H1 (cell line): ENCODE data around the gene PPP1CB. TPM values are rescaled to one million over a fixed set of nuclear protein-coding genes. Genes with fewer than 3 reads are reported as not detected.

ENCODE experiments used
- CREB1 ChIP-seq: IDR thresholded peaks from 2 replicates; pipeline ENCODE4 v1.6.1; 2012; ENCODE audit warnings: inconsistent platforms
- GTF2F1 ChIP-seq: IDR thresholded peaks from 2 replicates; pipeline ENCODE4 v1.6.1; 2012; ENCODE audit warnings: low read depth, low read length, improper control_type of control experiment, borderline replicate concordance
- POU5F1 ChIP-seq: IDR thresholded peaks from 2 replicates; pipeline ENCODE4 v1.6.1; 2011; ENCODE audit warnings: low read depth, mild to moderate bottlenecking, low read length, moderate library complexity
- polyA plus RNA-seq, 7 experiments: library from polyadenylated mRNA; depleted of rRNA in 3 of 7; stranded (reverse) in 5 of 7; unstranded in 2 of 7; fragments of >200 nt in 5 of 7; fragments of 200-250 nt in 2 of 7; gene quantifications; 1 replicate in 5 of 7; 2 replicates in 1 of 7; 4 replicates in 1 of 7; pipeline versions ENCODE4 v1.2.1 to v1.2.3, GENCODE V29; 2011 to 2013; ENCODE audit warnings: missing spikeins in 2 of 7, mixed read lengths in 2 of 7
- total RNA-seq: library from RNA; stranded (reverse); fragmentation: NEBNext Ultra II Directional; extraction: Animal tissue kit (Norgen Biotek cat#: 25700); gene quantifications from 2 replicates; pipeline ENCODE4 v1.2.1, GENCODE V29; 2021
- TF ChIP-seq, protein P1 (sequence below): fragments of 300-600 bp; sonication (generic); IDR thresholded peaks from 2 replicates; pipeline ENCODE4 v1.7.1; 2012; ENCODE audit warnings: low read length, moderate library complexity, mild to moderate bottlenecking, inconsistent platforms; ENCODE audit not compliant: insufficient replicate concordance

Gene PPP1CB
- total and polyA plus RNA-seq, 2 of the 8 experiments (the other 6 are each of a cell fraction or from before 2014, with no cell fraction given) = 30.7 to 158 TPM

GRCh38 chr2:28768952-28769351, 17.3 kb downstream of the PPP1CB start (continued):
- TF ChIP-seq, protein P1, sequence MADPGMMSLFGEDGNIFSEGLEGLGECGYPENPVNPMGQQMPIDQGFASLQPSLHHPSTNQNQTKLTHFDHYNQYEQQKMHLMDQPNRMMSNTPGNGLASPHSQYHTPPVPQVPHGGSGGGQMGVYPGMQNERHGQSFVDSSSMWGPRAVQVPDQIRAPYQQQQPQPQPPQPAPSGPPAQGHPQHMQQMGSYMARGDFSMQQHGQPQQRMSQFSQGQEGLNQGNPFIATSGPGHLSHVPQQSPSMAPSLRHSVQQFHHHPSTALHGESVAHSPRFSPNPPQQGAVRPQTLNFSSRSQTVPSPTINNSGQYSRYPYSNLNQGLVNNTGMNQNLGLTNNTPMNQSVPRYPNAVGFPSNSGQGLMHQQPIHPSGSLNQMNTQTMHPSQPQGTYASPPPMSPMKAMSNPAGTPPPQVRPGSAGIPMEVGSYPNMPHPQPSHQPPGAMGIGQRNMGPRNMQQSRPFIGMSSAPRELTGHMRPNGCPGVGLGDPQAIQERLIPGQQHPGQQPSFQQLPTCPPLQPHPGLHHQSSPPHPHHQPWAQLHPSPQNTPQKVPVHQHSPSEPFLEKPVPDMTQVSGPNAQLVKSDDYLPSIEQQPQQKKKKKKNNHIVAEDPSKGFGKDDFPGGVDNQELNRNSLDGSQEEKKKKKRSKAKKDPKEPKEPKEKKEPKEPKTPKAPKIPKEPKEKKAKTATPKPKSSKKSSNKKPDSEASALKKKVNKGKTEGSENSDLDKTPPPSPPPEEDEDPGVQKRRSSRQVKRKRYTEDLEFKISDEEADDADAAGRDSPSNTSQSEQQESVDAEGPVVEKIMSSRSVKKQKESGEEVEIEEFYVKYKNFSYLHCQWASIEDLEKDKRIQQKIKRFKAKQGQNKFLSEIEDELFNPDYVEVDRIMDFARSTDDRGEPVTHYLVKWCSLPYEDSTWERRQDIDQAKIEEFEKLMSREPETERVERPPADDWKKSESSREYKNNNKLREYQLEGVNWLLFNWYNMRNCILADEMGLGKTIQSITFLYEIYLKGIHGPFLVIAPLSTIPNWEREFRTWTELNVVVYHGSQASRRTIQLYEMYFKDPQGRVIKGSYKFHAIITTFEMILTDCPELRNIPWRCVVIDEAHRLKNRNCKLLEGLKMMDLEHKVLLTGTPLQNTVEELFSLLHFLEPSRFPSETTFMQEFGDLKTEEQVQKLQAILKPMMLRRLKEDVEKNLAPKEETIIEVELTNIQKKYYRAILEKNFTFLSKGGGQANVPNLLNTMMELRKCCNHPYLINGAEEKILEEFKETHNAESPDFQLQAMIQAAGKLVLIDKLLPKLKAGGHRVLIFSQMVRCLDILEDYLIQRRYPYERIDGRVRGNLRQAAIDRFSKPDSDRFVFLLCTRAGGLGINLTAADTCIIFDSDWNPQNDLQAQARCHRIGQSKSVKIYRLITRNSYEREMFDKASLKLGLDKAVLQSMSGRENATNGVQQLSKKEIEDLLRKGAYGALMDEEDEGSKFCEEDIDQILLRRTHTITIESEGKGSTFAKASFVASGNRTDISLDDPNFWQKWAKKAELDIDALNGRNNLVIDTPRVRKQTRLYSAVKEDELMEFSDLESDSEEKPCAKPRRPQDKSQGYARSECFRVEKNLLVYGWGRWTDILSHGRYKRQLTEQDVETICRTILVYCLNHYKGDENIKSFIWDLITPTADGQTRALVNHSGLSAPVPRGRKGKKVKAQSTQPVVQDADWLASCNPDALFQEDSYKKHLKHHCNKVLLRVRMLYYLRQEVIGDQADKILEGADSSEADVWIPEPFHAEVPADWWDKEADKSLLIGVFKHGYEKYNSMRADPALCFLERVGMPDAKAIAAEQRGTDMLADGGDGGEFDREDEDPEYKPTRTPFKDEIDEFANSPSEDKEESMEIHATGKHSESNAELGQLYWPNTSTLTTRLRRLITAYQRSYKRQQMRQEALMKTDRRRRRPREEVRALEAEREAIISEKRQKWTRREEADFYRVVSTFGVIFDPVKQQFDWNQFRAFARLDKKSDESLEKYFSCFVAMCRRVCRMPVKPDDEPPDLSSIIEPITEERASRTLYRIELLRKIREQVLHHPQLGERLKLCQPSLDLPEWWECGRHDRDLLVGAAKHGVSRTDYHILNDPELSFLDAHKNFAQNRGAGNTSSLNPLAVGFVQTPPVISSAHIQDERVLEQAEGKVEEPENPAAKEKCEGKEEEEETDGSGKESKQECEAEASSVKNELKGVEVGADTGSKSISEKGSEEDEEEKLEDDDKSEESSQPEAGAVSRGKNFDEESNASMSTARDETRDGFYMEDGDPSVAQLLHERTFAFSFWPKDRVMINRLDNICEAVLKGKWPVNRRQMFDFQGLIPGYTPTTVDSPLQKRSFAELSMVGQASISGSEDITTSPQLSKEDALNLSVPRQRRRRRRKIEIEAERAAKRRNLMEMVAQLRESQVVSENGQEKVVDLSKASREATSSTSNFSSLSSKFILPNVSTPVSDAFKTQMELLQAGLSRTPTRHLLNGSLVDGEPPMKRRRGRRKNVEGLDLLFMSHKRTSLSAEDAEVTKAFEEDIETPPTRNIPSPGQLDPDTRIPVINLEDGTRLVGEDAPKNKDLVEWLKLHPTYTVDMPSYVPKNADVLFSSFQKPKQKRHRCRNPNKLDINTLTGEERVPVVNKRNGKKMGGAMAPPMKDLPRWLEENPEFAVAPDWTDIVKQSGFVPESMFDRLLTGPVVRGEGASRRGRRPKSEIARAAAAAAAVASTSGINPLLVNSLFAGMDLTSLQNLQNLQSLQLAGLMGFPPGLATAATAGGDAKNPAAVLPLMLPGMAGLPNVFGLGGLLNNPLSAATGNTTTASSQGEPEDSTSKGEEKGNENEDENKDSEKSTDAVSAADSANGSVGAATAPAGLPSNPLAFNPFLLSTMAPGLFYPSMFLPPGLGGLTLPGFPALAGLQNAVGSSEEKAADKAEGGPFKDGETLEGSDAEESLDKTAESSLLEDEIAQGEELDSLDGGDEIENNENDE = no peak
- TF ChIP-seq GTF2F1 = no peak
- TF ChIP-seq CREB1 = no peak
- TF ChIP-seq POU5F1 = no peak
- TF ChIP-seq, all 59 proteins: peak for 0
